Mucosa of descending colon (tissue), 3 donors: ENCODE measurements around the gene FARS2. TPM values are rescaled to one million over a fixed set of nuclear protein-coding genes. Genes with fewer than 3 reads are reported as not detected.

ENCODE experiments used
- ATAC-seq: fragments of 200-7000 bp; cut with Tn5 transposase; one replicate; pipeline ENCODE4 v1.9.1; 2020; ENCODE audit warnings: mild to moderate bottlenecking, moderate library complexity
- DNase-seq, 3 donors: peaks; one replicate each; pipeline ENCODE4 v3.0.0-alpha.2; 2020
- H3K36me3 ChIP-seq: fragments of 200-600 bp; one replicate; pipeline ENCODE4 v1.8.0; 2021; ENCODE audit warnings: low read depth, mild to moderate bottlenecking
- H3K4me1 ChIP-seq: fragments of 200-600 bp; one replicate; pipeline ENCODE4 v1.8.0; 2021; ENCODE audit warnings: low read depth, mild to moderate bottlenecking
- H3K4me3 ChIP-seq: fragments of 200-600 bp; one replicate; pipeline ENCODE4 v1.8.0; 2021; ENCODE audit warnings: mild to moderate bottlenecking
- H3K9me3 ChIP-seq: fragments of 200-600 bp; one replicate; pipeline ENCODE4 v1.8.0; 2021; ENCODE audit warnings: mild to moderate bottlenecking
- intact Hi-C, 2 donors: fragments of 100-400 bp; cut with DNase I in 1 of 2; cut with micrococcal nuclease in 1 of 2; formaldehyde crosslinking; loops; one replicate each; pipeline versions ENCODE4 v1.11.0 to v1.11.1; 2022; cut with DNase I, micrococcal nuclease
- total RNA-seq, 3 donors: library from RNA; stranded (reverse); fragmentation: NEBNext Ultra II Directional in 2 of 3; extraction: Animal tissue kit (Norgen Biotek cat#: 25700) in 2 of 3; gene quantifications; one replicate each; pipeline versions ENCODE4 v1.2.1 to v1.2.4, GENCODE V29; 2021 to 2023
- TF ChIP-seq, protein P1 (sequence below): fragments of 200-600 bp; IDR thresholded peaks from one replicate; pipeline ENCODE4 v1.8.0; 2022; ENCODE audit warnings: antibody characterized with exemption, mild to moderate bottlenecking
- donor health status: DM: no; HTN: no; CAD: no; lungs with moderate emphysema.
- donor health status: DM: no; HTN: no; CAD: no.
- donor health status: DM: no; HTN: yes; CAD: no.

The FARS2 gene
- total RNA-seq, 3 donors from 2014 or later = 15.2 to 21.6 (median 17.2) TPM

GRCh38 chr6:5531853-5532375 is 270.6 kb downstream of the FARS2 start:
- Histone ChIP-seq H3K9me3 (no peaks in the 10 kb centered on the region), H3K4me1 (no peaks in the 10 kb centered on the region), H3K36me3 (no peaks in the 10 kb centered on the region), H3K4me3 (no peak overlapping the region)
- TF ChIP-seq, protein P1, sequence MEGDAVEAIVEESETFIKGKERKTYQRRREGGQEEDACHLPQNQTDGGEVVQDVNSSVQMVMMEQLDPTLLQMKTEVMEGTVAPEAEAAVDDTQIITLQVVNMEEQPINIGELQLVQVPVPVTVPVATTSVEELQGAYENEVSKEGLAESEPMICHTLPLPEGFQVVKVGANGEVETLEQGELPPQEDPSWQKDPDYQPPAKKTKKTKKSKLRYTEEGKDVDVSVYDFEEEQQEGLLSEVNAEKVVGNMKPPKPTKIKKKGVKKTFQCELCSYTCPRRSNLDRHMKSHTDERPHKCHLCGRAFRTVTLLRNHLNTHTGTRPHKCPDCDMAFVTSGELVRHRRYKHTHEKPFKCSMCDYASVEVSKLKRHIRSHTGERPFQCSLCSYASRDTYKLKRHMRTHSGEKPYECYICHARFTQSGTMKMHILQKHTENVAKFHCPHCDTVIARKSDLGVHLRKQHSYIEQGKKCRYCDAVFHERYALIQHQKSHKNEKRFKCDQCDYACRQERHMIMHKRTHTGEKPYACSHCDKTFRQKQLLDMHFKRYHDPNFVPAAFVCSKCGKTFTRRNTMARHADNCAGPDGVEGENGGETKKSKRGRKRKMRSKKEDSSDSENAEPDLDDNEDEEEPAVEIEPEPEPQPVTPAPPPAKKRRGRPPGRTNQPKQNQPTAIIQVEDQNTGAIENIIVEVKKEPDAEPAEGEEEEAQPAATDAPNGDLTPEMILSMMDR = no peak
- ATAC-seq = no peak
- intact Hi-C loops = no loop called here
- no peak for DNase-seq

GRCh38 chr6:5532941-5533340 is 271.6 kb downstream of the FARS2 start:
- no peak for DNase-seq
- Histone ChIP-seq H3K4me1 (no peaks in the 10 kb centered on the region), H3K4me3 (no peak overlapping the region), H3K9me3 (no peaks in the 10 kb centered on the region), H3K36me3 (no peaks in the 10 kb centered on the region)
- no peak for ATAC-seq
- TF ChIP-seq, protein P1 = no peak
- intact Hi-C loops = no loop called here

DNA sequence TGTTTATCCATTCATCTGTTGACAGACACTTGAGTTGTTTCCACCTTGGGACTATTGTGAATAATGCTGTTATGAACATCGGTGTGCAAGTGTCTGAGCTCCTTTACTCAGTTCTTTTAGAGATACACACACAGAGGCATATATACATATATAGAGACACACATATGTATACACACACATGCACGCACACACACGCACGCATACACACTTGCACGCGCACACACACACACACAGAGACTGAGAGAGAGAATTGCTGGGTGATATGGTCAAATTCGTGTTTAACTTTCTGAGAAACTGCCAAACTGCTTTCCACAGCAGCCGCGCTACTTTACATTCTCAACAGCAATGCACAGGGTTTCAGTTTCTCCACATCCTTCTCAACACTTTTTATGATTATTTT is 273.3 kb downstream of the FARS2 start:
- DNase-seq (no peak), ATAC-seq (no peak)
- no peak overlapping the region for H3K4me3 ChIP-seq
- H3K9me3 ChIP-seq = no peaks in the 10 kb centered on the region
- intact Hi-C loops = no loop called here
- H3K4me1 ChIP-seq = no peaks in the 10 kb centered on the region
- TF ChIP-seq, protein P1 = no peak
- H3K36me3 ChIP-seq = no peaks in the 10 kb centered on the region

GRCh38 chr6:5536644-5537043 is 275.3 kb downstream of the FARS2 start:
- no peaks in the 10 kb centered on the region for H3K36me3 ChIP-seq
- TF ChIP-seq, protein P1 = no peak
- no peak overlapping the region for H3K4me3 ChIP-seq
- ATAC-seq = no peak
- no peaks in the 10 kb centered on the region for H3K9me3 ChIP-seq
- H3K4me1 ChIP-seq = no peaks in the 10 kb centered on the region
- intact Hi-C loops = no loop called here
- DNase-seq = no peak

DNA sequence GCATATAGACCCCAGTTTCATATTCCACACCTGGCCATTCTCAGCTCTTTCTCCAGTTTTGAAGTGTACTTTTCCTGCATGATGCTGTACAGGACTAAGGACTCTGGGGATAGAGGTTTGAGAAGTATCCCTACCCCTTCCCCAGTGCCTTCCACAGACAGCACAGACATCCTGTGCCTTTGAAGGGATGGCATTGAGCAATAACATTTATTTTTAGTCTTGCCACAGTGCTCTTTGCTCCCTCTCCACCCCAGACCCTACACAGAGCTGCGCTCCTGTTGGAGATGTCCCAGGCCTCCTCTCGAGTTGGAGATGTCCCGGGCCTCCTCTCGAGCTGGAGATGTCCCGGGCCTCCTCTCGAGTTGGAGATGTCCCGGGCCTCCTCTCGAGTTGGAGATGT is 275.8 kb downstream of the FARS2 start:
- Histone ChIP-seq H3K9me3 (no peaks in the 10 kb centered on the region), H3K36me3 (no peaks in the 10 kb centered on the region), H3K4me3 (no peak overlapping the region), H3K4me1 (no peaks in the 10 kb centered on the region)
- intact Hi-C loops = no loop called here
- ATAC-seq = no peak
- TF ChIP-seq, protein P1 = no peak
- no peak for DNase-seq

- no peak for DNase-seq
- Histone ChIP-seq H3K9me3 (no peaks in the 10 kb centered on the region), H3K36me3 (no peaks in the 10 kb centered on the region), H3K4me3 (no peak overlapping the region), H3K4me1 (no peaks in the 10 kb centered on the region)
- ATAC-seq = peak; percentile 43
- intact Hi-C loops = no loop called here
- TF ChIP-seq, protein P1 = no peak
These were observed 276.7 kb downstream of the FARS2 start for GRCh38 chr6:5537967-5538366.
